Activated CD8-positive, alpha-beta memory T cell treated with anti-CD3 and anti-CD28 coated beads, Interleukin-2, amount 50 U/mL, for 48 hours (primary cell): ENCODE measurements around the gene FER1L5.

Experiments
- DNase-seq: peaks from one replicate; pipeline ENCODE4 v3.0.0-alpha.2; 2020

The FER1L5 gene

DNA sequence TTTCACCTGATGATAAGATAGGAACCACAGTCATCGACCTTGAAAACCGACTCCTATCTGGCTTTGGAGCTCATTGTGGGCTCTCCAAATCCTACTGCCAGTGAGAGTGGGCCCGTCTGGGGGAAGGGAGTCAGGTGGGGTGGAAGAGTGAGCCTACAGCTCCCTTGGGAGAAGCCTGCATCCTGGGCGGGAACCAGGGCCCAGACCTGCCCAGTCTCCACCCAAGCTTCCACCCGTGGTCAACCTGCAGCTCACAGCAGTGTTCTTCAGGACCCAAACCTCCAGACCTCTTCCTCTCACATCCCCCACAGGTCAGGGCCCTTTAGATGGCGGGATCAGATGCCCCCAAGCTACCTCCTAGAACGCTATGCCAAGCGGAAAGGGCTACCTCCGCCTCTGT, 57.1 kb downstream of the FER1L5 start:
- DNase-seq = no peak

DNA sequence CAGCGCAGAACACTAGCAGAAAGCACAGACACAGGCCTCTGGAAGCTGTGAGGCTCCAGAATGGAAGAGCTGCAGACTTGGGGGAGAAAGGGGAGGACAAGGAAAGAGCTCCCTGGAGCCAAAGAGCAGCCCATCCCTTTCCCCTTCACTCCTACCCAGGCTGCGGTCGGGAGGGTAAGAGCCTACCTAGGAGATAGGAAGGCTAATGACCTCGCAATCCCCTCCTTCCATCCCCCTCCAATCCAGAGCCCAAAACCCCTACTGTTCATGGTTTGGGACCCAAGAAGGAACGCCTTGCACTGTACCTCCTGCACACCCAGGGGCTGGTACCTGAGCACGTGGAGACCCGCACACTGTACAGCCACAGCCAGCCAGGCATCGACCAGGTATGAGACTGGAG, 57.5 kb downstream of the FER1L5 start:
- no peak for DNase-seq

DNA sequence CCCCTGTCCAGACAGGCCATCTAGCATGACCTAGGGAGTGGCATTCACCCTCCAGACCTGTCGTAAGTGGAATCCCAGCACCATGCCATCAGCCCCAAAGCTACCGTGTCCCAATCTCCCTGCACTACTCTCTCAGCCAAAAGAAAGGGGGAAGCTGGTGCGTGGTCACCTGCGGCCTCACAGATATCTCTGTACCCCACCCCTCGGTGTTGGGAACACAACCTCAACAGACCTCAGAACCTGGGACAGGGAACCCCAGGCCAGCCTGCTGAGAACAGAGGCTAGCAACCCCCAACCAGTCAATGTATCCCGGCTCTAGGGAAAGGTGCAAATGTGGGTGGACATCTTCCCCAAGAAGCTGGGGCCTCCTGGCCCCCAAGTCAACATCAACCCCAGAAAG, 59.1 kb downstream of the FER1L5 start:
- DNase-seq = no peak

DNA sequence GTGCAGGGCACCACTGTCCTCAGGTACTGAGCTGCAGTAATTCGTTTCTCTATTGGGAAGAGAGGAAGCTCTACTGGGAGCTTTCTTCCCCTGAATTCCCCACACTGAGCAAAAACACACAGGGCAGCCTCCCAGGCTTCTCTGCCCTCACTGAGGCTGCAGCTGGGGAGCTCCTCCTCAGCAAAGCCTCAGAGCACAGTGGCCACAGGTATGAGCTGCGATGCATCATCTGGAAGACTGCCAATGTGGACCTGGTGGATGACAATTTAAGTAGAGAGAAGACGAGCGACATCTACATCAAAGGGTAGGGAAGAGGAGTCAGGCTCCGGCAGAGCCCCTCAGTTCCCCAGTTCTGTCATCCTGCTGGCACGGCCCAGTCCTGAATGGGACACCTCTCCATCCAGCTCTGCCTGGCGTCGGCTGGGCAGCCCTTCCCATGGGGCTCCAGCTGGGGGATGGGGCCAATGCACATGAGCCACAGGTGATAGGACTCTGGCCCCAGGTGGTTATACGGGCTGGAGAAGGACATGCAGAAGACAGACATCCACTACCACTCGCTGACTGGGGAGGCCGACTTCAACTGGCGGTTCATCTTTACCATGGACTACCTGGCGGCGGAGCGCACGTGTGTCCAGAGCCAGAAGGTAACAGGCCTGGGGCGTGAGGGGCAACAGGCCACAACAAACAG, 59.7 kb downstream of the FER1L5 start:
- no peak for DNase-seq

DNA sequence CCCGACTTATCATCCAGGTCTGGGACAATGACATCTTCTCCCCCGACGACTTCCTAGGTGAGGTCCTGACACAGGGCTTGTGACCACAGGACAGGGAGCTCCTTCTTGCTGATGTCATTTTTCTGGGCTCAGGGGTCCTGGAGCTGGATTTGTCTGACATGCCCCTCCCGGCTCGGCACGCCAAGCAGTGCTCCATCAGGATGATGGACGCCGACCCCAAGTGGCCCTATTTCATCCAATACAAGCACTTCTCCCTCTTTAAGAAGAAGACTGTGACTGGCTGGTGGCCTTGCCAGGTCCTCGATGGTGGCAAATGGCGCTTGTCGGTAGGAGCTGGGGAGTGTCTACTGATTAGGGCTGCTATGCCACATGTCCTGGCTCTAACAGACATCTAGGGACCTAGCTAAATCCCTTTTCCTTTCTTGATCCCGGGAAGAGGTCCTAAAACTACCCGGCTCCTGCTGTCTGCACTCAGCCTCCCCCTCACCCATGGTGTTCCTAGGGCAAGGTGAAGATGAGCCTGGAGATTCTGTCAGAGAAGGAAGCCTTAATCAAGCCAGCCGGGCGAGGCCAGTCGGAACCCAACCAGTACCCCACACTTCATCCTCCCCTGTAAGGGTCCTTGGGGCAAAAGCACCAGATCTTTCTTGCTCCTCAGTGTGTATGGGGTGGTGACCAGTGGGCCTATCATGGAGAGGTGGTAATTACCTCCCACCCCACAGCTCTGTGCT, 60.6 kb downstream of the FER1L5 start:
- no peak for DNase-seq

DNA sequence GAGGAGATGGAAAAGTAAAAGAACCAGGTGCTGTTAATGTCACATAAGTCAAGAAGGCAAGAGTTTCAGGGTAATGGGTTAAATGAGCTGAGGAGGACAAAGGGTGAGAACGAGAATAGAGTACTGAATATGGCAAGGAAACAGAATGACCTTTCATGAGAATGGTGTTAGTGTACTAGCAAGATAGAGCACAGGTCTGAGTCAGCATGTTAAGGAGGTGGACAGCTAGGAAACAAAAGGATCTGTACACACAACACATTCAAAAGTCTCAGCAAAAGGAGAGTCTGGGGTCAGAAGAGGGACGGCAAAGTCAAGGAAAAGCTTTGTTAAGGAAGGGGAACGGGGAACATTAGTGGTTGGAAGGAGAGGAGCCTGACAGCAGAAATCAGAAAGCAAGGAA, 68.4 kb downstream of the FER1L5 start:
- DNase-seq = no peak

DNA sequence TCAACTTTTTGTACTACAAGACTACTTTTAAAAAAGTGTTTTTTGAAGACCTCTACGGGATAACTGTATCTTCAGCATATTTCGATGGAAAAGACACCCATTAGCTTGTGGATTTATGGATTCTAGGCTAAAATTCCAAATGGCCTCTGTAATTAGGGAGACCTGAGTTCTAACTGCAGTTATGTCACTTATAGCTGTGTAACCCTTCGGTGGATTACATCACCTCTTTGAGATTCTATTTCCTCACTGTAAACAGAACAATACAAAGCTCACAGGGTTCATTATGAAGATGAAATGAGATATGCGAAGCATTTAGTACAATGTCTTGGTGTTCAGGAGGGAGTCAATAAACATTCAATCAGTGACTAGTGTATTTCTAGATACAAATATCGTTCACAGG, 73.1 kb downstream of the FER1L5 start:
- DNase-seq = no peak

DNA sequence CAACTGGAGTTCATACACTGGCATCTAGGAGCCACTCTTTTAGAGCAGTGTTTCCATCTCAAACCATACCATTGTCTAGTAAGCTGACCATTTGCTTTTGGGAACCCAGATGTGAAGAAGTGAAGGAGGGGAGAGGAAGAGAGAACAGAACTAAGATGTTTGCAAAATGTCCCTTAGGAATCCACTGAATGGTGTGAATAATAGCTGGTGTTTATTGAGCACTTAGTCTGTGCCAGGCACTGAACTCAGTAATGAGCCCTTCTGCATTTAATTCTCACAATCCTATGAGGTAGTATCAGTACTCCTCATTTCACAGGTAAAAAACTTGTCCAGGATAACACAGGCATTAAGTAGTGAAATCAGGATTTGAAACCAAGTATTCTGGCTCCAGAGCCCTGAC, 73.8 kb downstream of the FER1L5 start:
- no peak for DNase-seq

DNA sequence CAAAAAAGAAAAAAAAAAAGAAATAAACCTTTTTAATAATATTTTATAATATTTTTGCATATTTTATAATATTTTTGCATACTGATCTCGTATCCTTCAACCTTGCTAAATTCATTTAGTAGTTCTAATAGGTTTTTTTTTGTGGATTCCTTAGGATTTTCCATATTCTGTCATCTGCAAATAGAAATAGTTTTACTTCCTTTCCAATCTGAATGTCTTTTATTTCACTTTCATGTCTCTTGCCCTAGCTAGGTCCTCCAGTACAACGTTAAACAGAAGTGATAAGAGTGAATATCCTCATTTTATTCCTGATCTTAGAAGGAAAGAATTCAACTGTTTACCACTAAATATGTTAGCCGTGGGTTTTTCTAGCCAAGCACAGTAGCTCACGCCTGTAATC, 83.6 kb downstream of the FER1L5 start:
- DNase-seq = no peak

DNA sequence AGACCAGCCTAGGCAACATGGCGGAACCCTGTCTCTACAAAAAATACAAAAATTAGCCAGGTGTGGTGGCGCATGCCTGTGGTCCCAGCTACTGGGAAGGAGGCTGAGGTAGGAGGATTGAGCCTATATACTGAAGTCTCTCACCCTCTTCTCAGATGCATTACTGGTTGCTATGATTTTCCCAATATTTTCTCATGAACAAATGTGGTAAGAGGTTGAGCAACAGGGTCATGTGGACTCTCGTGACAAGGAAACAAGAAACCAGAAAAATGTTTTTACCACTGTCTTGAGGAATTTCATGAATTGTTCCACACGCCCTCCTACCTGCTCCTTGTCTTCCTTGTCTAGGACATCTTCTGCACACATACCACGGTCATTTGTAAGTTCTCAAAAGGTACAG, 84.9 kb downstream of the FER1L5 start:
- no peak for DNase-seq

DNA sequence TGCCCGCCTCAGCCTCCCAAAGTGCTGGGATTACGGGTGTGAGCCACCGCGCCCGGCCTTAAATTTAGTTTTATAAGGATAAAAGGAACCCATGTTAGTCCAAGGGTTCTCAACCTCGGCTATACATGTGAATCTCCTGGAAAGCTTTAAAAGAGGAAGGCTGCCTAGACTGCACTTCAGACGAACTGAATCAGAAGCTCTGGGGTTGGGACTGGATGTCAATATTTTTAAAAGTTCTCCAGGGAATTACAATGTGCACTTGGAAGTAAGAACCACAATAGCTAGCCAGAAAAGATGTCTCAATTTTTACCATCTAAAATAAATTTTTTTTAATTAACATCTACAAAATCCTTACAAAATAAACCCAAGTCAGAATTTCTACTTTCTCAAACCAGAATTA, 87.2 kb downstream of the FER1L5 start:
- DNase-seq = no peak

DNA sequence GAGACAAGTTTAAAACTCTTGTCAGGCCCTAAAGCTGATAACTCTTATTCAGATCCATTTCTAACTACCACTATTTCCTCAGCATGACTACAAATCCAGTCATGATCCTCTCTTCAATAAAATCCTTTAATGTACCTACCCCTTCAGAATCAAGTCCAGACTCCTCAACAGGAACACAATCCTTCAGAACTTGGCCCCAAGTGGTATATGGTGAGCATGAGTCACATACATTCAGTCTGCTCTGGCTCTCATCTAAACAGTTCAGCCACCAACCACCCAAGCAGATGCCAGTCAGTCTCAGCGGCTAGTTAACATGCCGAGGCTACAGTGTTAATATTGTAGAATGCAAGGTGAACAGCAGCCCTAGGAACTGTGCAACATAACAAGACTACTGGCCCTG, 87.6 kb downstream of the FER1L5 start:
- no peak for DNase-seq

DNA sequence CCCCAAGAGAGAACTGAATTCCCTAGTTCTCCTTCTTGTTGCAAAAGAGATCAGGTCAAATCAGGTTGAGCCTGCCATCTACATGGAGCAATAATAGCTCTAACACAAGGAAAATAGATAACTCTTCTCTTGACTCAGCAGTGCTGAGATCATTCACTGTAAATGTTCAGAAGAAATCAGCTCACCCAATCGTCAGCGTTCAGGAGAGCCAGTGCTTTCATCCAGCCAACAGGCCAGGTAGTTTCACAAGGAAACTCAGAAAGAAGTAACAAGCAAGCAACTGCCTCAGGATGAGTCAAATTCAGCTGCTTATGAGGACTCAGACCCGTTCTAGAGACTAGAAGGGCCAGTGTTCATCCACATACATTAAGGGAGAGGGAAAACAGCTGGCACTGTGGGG, 91.4 kb downstream of the FER1L5 start:
- no peak for DNase-seq

DNA sequence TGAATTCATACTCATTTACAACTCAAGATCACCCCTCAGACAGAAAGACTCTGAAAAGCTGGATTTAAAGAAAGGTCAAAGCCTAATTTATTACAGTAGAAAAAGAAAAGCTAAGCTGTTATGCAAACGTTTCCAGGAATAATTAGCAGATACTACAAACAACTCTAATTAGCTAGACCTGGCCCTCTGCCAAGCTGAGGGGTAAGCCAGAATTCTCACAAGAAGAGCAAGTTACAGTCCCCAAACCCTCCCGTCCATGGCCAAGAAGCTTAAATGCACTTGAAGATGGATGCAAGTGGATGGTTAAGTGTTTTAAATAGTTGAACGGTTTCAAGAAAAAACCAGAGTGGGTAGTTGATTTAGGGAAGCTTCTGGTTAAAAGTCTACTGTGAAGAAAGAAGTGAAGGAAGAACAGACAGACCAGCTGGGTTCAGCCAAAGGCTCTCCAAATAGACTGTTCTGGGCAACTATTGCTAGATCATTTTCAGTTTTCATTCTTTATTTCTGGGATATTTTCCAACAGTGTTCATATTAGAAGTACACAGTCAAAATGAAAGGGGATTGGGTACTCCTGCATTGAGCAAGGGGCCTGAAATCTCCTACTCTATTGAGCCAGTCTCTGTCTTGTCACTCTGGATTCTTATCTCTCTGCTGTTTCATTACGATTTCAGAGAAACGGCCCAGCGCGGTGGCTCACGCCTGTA, 92.5 kb downstream of the FER1L5 start:
- DNase-seq = no peak

DNA sequence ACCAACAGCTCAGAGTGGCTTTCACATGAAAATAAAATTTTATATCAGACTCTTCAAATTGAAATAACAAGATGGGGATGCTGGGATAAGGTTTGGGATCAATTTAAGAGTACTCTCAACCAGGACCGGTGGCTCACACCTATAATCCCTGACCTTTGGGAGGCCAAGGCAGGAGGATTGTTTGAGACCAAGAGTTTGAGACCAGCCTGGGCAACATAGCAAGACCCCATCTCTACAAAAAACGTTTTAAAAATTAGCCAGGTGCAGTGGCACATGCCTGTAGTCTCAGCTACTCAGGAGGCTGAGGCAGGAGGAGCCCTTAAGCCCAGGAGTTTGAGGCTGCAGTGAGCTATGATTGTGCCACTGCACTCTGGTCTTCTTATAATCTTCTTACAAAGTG, 94.7 kb downstream of the FER1L5 start:
- no peak for DNase-seq

DNA sequence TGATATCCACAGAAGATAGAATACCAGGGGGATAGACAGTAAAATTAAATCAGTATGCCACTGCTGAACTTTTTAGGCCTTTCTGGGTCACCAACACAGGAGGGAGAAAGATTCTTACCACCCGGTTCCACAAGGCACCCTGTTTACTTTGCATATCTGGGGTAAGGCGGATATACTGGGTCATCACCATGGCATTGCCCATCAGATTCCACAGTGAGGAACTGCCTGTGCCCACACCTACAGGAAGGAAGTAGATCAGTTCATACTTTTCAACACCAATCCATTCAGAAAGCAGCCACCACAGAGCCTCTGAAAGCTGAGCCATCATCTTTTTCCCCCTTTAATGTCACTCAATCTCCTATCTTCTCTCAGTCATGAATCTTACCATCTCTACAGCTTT, 95.3 kb downstream of the FER1L5 start:
- DNase-seq = no peak

DNA sequence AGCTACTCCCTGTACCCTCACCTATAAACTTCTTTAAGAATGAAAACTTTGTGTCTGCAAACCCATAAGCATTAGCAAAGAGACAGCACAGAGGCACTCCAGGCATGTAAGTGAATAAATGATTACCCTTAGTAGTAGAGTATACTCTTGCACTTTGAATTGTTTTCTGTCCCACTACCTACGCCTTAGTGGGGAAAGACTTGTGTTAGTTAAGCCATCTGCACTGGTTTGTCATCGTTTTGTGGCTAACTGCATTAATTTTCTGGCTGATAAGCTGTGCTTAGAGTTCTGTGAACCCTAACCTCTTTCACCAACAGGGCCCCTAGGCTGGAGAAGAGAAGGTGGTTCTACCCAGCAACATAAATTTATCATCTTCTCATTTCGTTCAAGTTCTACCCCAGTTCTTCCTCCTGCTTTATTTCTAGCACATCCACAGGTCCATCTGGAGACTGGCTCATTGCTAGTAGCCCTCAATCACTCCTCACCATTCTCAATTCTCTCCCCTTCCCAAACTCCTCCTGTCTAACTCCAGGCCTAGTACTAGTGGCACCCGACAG, 96.6 kb downstream of the FER1L5 start:
- no peak for DNase-seq

DNA sequence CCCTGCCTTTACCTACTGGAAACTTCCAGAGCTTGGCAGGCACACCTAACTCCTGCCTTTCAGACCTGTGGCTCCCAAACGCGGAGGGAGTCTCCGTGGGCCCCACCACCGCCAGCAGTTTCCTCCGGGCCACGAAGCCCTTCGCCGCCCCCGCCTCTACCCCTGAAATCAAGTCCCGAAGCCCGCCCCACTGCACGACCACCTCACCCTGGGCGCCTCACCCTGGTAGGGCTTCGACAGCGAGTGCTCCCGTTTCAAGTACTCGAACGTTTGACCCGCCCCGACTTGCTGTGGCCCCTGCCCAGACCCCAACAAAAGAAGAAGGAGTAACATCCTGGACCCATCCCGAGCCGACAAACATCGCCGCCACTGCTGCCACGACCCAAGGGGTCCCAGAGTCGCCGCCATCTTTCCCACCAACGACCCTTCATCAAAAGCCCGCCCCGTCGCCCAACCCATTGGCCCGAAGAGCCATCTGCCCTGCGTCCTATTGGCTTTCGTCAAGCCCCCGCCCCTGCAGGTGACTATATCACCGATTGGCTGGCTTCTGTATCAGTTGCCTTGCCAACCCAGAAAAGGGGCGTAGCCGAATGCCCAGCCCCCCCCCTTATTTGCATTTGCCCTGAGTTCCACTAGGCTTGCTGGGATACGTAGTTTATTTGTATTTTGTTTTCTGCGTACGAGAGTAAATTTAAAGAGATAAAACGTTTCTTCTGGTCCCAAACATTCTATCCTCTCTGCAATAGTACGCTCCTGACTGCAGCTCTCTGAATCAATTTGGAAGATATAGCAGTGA, 97.3 kb downstream of the FER1L5 start, which contains the start of gene LMAN2L:
Gene LMAN2L (minus strand): TSS at position 432 of the 796 bp plus-strand sequence. CDS start 24 bp downstream, at position 408.
- DNase-seq = peak; percentile 96

DNA sequence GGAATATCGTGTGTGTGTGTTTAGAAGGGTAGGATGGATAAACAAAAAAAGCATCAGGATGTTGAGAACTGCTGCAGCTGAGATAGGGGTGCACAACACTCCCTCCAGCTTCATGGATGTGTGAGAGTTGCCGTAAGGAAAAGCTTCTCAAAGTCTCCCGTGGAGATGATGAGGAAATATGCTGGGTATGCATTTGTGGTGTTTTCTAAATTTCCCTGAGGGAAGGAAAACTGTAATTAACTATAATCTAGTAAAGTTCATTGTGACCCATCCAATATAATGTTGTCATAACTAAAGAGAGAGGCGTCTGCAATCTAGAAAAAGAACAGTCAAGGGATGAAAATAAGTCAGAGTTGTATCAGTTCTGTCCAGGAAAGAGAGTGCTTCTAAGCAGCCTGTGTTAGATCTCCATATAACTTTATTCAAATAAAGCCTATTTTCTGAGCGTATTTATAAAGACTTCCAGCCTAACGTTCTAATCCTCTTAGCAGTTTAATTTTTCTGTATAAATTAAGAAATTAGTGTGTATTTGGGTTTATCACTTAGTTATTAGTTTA, 104.6 kb downstream of the FER1L5 start:
- DNase-seq = no peak

DNA sequence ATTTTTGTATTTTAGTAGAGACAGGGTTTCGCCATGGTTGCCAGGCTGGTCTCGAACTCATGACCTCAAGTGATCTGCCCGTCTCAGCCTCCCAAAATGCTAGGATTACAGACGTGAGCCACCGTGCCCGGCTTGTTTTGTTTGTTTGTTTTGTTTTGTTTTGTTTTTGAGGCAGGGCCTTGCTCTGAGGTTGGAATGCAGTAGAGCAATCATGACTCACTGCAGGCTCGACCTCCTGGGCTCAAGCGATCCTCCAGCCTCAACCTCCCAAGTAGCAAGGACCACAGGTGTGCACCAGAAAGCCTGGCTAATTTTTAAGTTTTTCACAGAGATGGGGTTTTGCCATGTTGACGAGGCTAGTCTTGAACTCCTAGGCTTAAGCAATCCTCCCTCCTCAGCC, 109.2 kb downstream of the FER1L5 start:
- no peak for DNase-seq

DNA sequence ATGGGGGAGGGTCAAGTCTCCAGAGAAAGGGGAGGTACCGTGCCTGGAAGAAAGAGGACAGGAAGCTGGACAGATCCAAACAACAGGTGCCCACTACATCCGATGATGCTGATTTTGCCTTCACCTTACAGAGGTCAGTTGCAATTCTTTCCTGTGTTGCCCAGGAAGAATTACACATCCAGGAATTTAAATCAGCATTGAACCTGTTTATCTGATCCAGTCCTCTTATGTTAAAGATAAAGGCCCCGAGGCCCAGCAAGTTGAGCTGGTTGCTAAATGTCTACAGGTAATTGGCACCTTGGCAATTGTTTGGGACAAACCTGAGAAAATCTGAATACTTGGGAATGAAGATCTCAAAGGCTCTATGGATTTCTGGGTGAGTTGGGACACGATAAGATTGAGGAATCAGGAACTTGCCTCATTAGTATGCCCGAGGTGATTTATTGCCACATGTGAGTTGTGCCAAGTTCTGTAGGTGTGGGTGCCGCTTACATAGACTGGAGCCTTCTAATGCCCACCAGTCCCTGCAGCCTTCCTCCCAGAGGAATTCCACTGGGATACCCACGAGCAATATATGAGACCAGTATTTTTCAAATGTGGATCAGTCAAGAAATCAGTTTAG, 111.2 kb downstream of the FER1L5 start:
- no peak for DNase-seq

DNA sequence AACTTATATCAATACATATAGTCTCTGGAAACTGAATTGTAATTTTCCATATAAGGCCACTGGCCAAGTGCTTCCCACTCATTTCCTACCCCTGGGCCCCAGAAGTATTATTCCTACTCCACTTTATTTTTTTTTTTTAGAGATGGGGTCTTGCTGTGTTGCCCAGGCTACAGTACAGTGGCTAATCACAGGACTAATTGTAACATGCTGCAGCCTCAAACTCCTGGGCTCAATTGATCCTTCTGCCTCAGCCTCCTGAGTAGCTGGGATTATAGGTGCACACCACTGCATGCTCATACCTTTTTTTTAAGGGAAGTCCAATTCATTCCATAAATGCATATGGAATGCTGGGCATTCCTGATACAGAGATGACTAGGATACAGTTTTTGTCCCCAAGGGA, 111.8 kb downstream of the FER1L5 start:
- no peak for DNase-seq
